ENCODE measurements around the gene CCDC71. TPM values are rescaled to one million over a fixed set of nuclear protein-coding genes. Genes with fewer than 3 reads are reported as not detected.
A peak's percentile ranks its signal among the peaks of the same experiment; 100 is the strongest.

CCDC71 gene
- total RNA-seq, 1 experiment from 2014 or later: 26.0 TPM

DNA sequence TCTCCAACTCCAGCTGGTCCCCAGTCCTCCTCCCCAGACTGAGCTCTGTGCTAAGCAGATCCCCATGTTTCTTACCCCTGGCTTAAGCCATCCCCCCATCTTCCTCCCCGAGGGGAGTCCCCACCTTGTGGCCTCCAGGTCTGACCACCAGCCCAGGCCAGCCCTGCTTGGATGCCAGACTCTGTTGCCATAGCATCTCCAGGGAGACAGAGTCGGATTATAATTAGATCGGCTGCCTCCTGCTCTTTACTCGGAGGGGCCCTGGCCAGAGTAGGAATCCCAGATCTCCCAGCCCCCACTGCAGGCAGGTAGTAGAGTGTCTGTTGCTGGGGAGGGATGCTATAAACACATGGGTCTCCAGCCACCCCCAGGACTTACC lies 7.7 kb upstream of the CCDC71 start:
- no peak overlapping the region for H3K27ac Mint-ChIP-seq (ENCODE audit: low read depth, unreplicated experiment)
- no peak for DNase-seq (ENCODE audit: unreplicated experiment)
- no peak overlapping the region for H3K4me3 Mint-ChIP-seq (ENCODE audit: unreplicated experiment)
- BruUV-seq (replicated peaks): no TSS peak
- CTCF ChIA-PET: no interaction called here
- H3K27me3 Mint-ChIP-seq (ENCODE audit: insufficient read depth, unreplicated experiment): no peaks in the 10 kb centered on the region
- intact Hi-C loops (cut with micrococcal nuclease): loop anchor here (5.0 kb wide), 1 partner anchor 124 kb away; no protein-coding TSS in a partner anchor
- no peaks in the 10 kb centered on the region for H3K9me3 Mint-ChIP-seq (ENCODE audit: unreplicated experiment)
- H3K36me3 Mint-ChIP-seq (ENCODE audit: insufficient read depth, unreplicated experiment): no peaks in the 10 kb centered on the region
- POLR2A ChIA-PET: no interaction called here
- TF ChIP-seq, protein P1, sequence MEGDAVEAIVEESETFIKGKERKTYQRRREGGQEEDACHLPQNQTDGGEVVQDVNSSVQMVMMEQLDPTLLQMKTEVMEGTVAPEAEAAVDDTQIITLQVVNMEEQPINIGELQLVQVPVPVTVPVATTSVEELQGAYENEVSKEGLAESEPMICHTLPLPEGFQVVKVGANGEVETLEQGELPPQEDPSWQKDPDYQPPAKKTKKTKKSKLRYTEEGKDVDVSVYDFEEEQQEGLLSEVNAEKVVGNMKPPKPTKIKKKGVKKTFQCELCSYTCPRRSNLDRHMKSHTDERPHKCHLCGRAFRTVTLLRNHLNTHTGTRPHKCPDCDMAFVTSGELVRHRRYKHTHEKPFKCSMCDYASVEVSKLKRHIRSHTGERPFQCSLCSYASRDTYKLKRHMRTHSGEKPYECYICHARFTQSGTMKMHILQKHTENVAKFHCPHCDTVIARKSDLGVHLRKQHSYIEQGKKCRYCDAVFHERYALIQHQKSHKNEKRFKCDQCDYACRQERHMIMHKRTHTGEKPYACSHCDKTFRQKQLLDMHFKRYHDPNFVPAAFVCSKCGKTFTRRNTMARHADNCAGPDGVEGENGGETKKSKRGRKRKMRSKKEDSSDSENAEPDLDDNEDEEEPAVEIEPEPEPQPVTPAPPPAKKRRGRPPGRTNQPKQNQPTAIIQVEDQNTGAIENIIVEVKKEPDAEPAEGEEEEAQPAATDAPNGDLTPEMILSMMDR (IDR thresholded peaks at IDR 0.05; ENCODE audit: unreplicated experiment): no peak
- peaks cover 6% of the 10 kb centered on the region for H3K4me1 Mint-ChIP-seq (ENCODE audit: insufficient read depth, unreplicated experiment)

GRCh38 chr3:49173116-49173791 lies 7.1 kb upstream of the CCDC71 start:
- no peaks in the 10 kb centered on the region for H3K27me3 Mint-ChIP-seq (ENCODE audit: insufficient read depth, unreplicated experiment)
- H3K4me3 Mint-ChIP-seq (ENCODE audit: unreplicated experiment): no peak overlapping the region
- no peak overlapping the region for H3K27ac Mint-ChIP-seq (ENCODE audit: low read depth, unreplicated experiment)
- CTCF ChIA-PET: interaction anchor here (0.8 kb wide), 1 partner anchor 14 kb away, joined by 4 read pairs; no protein-coding TSS in a partner anchor
- H3K9me3 Mint-ChIP-seq (ENCODE audit: unreplicated experiment): no peaks in the 10 kb centered on the region
- BruUV-seq (replicated peaks): no TSS peak
- POLR2A ChIA-PET: no interaction called here
- H3K4me1 Mint-ChIP-seq (ENCODE audit: insufficient read depth, unreplicated experiment): peaks cover 6% of the 10 kb centered on the region
- intact Hi-C loops (cut with micrococcal nuclease): loop anchor here (5.0 kb wide), 1 partner anchor 124 kb away; no protein-coding TSS in a partner anchor
- TF ChIP-seq, protein P1 (IDR thresholded peaks at IDR 0.05; ENCODE audit: unreplicated experiment): no peak
- H3K36me3 Mint-ChIP-seq (ENCODE audit: insufficient read depth, unreplicated experiment): no peaks in the 10 kb centered on the region
- DNase-seq (ENCODE audit: unreplicated experiment): no peak

- no peak for DNase-seq (ENCODE audit: unreplicated experiment)
- TF ChIP-seq, protein P1 (IDR thresholded peaks at IDR 0.05; ENCODE audit: unreplicated experiment): no peak
- Mint-ChIP-seq H3K4me3 (ENCODE audit: unreplicated experiment) (peak overlapping the region; percentile 73), H3K4me1 (ENCODE audit: insufficient read depth, unreplicated experiment) (peaks cover 6% of the 10 kb centered on the region), H3K9me3 (ENCODE audit: unreplicated experiment) (no peaks in the 10 kb centered on the region), H3K27me3 (ENCODE audit: insufficient read depth, unreplicated experiment) (no peaks in the 10 kb centered on the region), H3K36me3 (ENCODE audit: insufficient read depth, unreplicated experiment) (no peaks in the 10 kb centered on the region), H3K27ac (ENCODE audit: low read depth, unreplicated experiment) (no peak overlapping the region)
- intact Hi-C loops (cut with micrococcal nuclease): loop anchor here (5.0 kb wide), 1 partner anchor 125 kb away; no protein-coding TSS in a partner anchor
- ChIA-PET POLR2A (no interaction called here), CTCF (interaction anchor here (0.7 to 0.8 kb wide), 2 partner anchors 14 to 33 kb away, joined by 4 to 5 read pairs; no protein-coding TSS in a partner anchor)
- no TSS peak for BruUV-seq (replicated peaks)
These were observed 6.5 kb upstream of the CCDC71 start for GRCh38 chr3:49172551-49173041.

DNA sequence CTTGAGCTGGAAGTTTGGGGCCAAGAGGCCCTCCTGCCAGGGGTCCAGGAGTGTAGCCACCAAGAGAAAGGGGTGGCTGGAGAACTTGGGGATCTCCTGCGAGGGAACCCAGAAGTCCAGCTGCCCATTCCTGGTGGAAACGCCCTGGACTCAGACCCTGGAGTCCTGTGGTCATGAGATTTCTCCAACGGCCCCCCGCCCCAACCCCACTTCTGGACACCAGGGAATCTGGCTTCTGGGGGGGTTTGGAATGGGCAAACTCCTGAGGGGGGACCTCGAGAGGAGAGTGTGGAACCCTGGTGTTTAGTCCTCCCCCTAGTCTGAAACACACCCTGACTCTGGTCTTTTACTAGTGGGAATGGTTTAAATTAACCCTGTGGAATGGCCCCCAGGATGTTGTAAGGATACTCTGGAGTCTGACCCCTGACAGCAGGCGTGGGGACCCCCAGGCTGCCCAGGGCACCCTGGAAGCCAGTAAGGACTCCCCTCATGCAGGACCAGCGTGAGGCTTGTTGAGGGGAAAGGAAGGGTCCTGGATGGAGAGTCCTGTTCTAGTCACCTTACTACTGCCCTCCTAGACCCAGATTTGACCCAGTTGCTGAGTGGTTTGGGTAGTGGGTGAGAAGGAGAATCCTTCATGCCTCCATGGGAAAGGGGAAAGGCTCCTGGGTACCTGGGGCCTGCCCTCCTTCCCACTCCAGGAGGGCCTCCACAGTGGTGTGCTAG lies 5.8 kb upstream of the CCDC71 start:
- CTCF ChIA-PET: interaction anchor here (0.7 to 2.8 kb wide), 7 partner anchors 8 to 122 kb away, joined by 3 to 20 read pairs (median 5); no protein-coding TSS in a partner anchor
- H3K4me1 Mint-ChIP-seq (ENCODE audit: insufficient read depth, unreplicated experiment): peaks cover 6% of the 10 kb centered on the region
- intact Hi-C loops (cut with micrococcal nuclease): loop anchor here (1.0 to 5.0 kb wide), 2 partner anchors 125 to 277 kb away; no protein-coding TSS in a partner anchor
- H3K27ac Mint-ChIP-seq (ENCODE audit: low read depth, unreplicated experiment): no peak overlapping the region
- no peaks in the 10 kb centered on the region for H3K27me3 Mint-ChIP-seq (ENCODE audit: insufficient read depth, unreplicated experiment)
- peak overlapping the region; percentile 73 for H3K4me3 Mint-ChIP-seq (ENCODE audit: unreplicated experiment)
- no peak for DNase-seq (ENCODE audit: unreplicated experiment)
- H3K9me3 Mint-ChIP-seq (ENCODE audit: unreplicated experiment): no peaks in the 10 kb centered on the region
- no peaks in the 10 kb centered on the region for H3K36me3 Mint-ChIP-seq (ENCODE audit: insufficient read depth, unreplicated experiment)
- no TSS peak for BruUV-seq (replicated peaks)
- POLR2A ChIA-PET: interaction anchor here (0.7 to 1.7 kb wide), 5 partner anchors 39 to 202 kb away, joined by 4 to 5 read pairs (median 5); partner anchors contain the start of gene LAMB2
- TF ChIP-seq, protein P1 (IDR thresholded peaks at IDR 0.05; ENCODE audit: unreplicated experiment): no peak

Data from MCF 10A (cell line).